HCEC 1CT (cell line): ENCODE data around the gene GGA2.
"Not testable (repeated sequence)": the region's sequence is repeated elsewhere in the genome, so short reads cannot be mapped to it uniquely, and the experiment has no call there.

ENCODE experiments used
- DNase-seq: peaks from one replicate; pipeline ENCODE4 v3.0.0-alpha.2; 2017

Gene GGA2

GRCh38 chr16:23510164-23510914 is at the start of gene GGA2:
GGA2 (minus strand) TSS chr16:23510494; CDS start chr16:23510411, 83 bp downstream.
- DNase-seq: peak; percentile 74

- DNase-seq: peak; percentile 13
These were observed 47.7 kb upstream of the GGA2 start for GRCh38 chr16:23557779-23558702.

GRCh38 chr16:23556881-23557778 is 46.8 kb upstream of the GGA2 start, which contains the start of the genes EARS2 and UBFD1:
EARS2 (minus strand) TSS chr16:23557350; CDS start chr16:23557343, 7 bp downstream.
UBFD1 (plus strand) TSS chr16:23557727; CDS start chr16:23557743, 16 bp downstream.
- peak; percentile 98 for DNase-seq

GRCh38 chr16:23554536-23554935 is 44.2 kb upstream of the GGA2 start:
- DNase-seq: no peak

- DNase-seq: no peak
These were observed 41.9 kb upstream of the GGA2 start for GRCh38 chr16:23552161-23552560.

GRCh38 chr16:23549938-23550337 is 39.6 kb upstream of the GGA2 start:
- DNase-seq: no peak

- DNase-seq: no peak
These were observed 34.1 kb upstream of the GGA2 start for GRCh38 chr16:23544436-23544835.

- DNase-seq: not testable (repeated sequence)
These were observed 30.5 kb upstream of the GGA2 start for GRCh38 chr16:23540817-23541178.

- no peak for DNase-seq
These were observed 29.9 kb upstream of the GGA2 start for GRCh38 chr16:23539984-23540816.

- DNase-seq: no peak
These were observed 28.6 kb upstream of the GGA2 start for GRCh38 chr16:23538919-23539278.

GRCh38 chr16:23537390-23537789 is 27.1 kb upstream of the GGA2 start:
- no peak for DNase-seq

- no peak for DNase-seq
These were observed 25.6 kb upstream of the GGA2 start for GRCh38 chr16:23535901-23536300.

GRCh38 chr16:23534868-23535860 is 24.9 kb upstream of the GGA2 start:
- no peak for DNase-seq

GRCh38 chr16:23532448-23532847 is 22.2 kb upstream of the GGA2 start:
- no peak for DNase-seq

- no peak for DNase-seq
These were observed 19.8 kb upstream of the GGA2 start for GRCh38 chr16:23530062-23530461.

GRCh38 chr16:23528644-23529310 is 18.5 kb upstream of the GGA2 start:
- no peak for DNase-seq

GRCh38 chr16:23527961-23528643 is 17.8 kb upstream of the GGA2 start:
- no peak for DNase-seq

- DNase-seq: no peak
These were observed 14.6 kb upstream of the GGA2 start for GRCh38 chr16:23524886-23525285.

- no peak for DNase-seq
These were observed 13.6 kb upstream of the GGA2 start for GRCh38 chr16:23523876-23524385.
